Upper lobe of left lung (tissue), 6 donors: ENCODE results near the gene BRCA1. TPM values are rescaled to one million over a fixed set of nuclear protein-coding genes. Genes with fewer than 3 reads are reported as not detected.
"Not testable (repeated sequence)": the region's sequence is repeated elsewhere in the genome, so short reads cannot be mapped to it uniquely, and the experiment has no call there.

Experiments
- ATAC-seq, 2 donors: fragments of 200-7000 bp; cut with Tn5 transposase; one replicate each; pipeline ENCODE4 v1.9.1; 2022; ENCODE audit warnings: mild to moderate bottlenecking in 2 of 2, moderate library complexity in 2 of 2; ENCODE audit not compliant: low FRiP score in 2 of 2
- DNase-seq, 2 donors: peaks; one replicate each; pipeline ENCODE4 v3.0.0-alpha.2; 2019 to 2020
- H3K27ac ChIP-seq, 4 donors: fragments of 200-600 bp; sonication (generic); one replicate each; pipeline ENCODE4 v1.5.1; 2016 to 2019
- H3K27me3 ChIP-seq, 4 donors: fragments of 200-600 bp; sonication (generic); one replicate each; pipeline ENCODE4 v1.5.1; 2017 to 2019
- H3K36me3 ChIP-seq, 4 donors: fragments of 200-600 bp; sonication (generic); one replicate each; pipeline ENCODE4 v1.5.1; 2016 to 2019
- H3K4me1 ChIP-seq, 4 donors: fragments of 200-600 bp; sonication (generic); one replicate each; pipeline ENCODE4 v1.5.1; 2018 to 2019
- H3K4me3 ChIP-seq, 4 donors: fragments of 200-600 bp; sonication (generic); one replicate each; pipeline ENCODE4 v1.5.1; 2017 to 2019; ENCODE audit warnings: mild to moderate bottlenecking in 2 of 4, moderate library complexity in 1 of 4
- H3K9me3 ChIP-seq, 4 donors: fragments of 200-600 bp; sonication (generic); one replicate each; pipeline ENCODE4 v1.5.1; 2018 to 2019
- EP300 ChIP-seq, 4 donors: sonication (generic); formaldehyde crosslinking; IDR thresholded peaks; one replicate each; pipeline ENCODE4 v1.5.1; 2017; ENCODE audit warnings: antibody characterized with exemption in 4 of 4, control low read depth in 2 of 4
- POLR2A ChIP-seq, 4 donors: fragments of 450-650 bp; IDR thresholded peaks; one replicate each; pipeline ENCODE4 v1.5.1; 2016 to 2017; ENCODE audit warnings: antibody characterized with exemption in 4 of 4, mild to moderate bottlenecking in 2 of 4
- POLR2AphosphoS5 ChIP-seq, 2 donors: sonication (generic); formaldehyde crosslinking; IDR thresholded peaks; one replicate each; pipeline ENCODE4 v1.5.1; 2017; ENCODE audit warnings: antibody characterized with exemption in 2 of 2
- WGBS, 2 donors: methylation state at CpG; one replicate each; pipeline ENCODE4 v1.1.5; 2017 to 2018; 5-methylcytosine and 5-hydroxymethylcytosine counted together
- total RNA-seq, 6 donors: library from RNA; depleted of rRNA in 4 of 6; stranded (reverse); fragments of >200 nt in 4 of 6; gene quantifications; one replicate each; pipeline versions ENCODE4 v1.1.0 to v1.2.1, GENCODE V29; 2016 to 2021
- TF ChIP-seq, protein P1 (sequence below), 6 experiments: fragments of 450-650 bp in 4 of 6; fragments of 200-600 bp in 2 of 6; sonication (generic) in 2 of 6; IDR thresholded peaks; one replicate each; pipeline ENCODE4 v1.5.1; 2016 to 2019; ENCODE audit warnings: antibody characterized with exemption in 6 of 6
- donor health status: DM: no; HTN: no; CAD: no; lungs with moderate emphysema.
- donor health status: DM: no; HTN: yes; CAD: no; lungs with severe emphysema.

Gene BRCA1
- total RNA-seq, 6 donors from 2014 or later, result 4.3 to 15.7 (median 8.0) TPM

DNA sequence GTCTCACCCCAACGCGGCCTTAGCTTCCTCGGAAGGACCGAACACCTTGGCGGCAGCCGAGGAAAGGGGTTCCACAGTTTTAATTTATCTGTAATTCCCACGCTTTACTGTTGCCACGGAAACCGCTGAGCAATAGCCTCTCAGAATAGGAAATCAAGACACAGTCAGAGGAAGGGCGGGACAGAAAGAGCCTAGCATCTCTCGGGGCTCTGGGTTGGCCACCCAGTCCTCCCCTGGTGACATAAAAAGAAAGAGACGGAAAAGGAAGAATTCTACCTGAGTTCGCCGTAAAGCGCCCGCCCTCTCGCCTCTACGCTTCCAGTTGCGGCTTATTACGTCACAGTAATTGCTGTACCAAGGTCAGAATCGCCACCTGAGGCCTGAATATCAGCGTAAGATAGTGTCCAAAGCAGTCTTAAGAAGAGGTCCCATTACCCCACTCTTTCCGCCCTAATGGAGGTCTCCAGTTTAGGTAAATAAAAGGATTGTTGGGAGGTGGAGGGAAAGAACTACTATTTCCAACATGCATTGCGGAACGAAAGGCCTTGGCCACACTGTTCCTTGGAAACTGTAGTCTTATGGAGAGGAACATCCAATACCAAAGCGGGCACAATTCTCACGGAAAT is 45.1 kb upstream of the BRCA1 start:
- Histone ChIP-seq H3K27ac (peak overlapping the region; percentile 91 to 98 (median 96)), H3K9me3 (no peaks in the 10 kb centered on the region), H3K27me3 (no peaks in the 10 kb centered on the region), H3K36me3 (no peaks in the 10 kb centered on the region), H3K4me3 (peak overlapping the region; percentile 60 to 86 (median 72)), H3K4me1 (peaks cover 40 to 50% (median 44%) of the 10 kb centered on the region in 4 donors)
- ATAC-seq (peak; percentile 94 to 98), DNase-seq (peak in 1 of 2 donors; percentile 96)
- TF ChIP-seq POLR2A (IDR thresholded peaks at IDR 0.05) (peak in 1 of 4 donors; percentile 54), EP300 (IDR thresholded peaks at IDR 0.05) (peak in 2 of 4 donors; percentile 2 to 11), POLR2AphosphoS5 (IDR thresholded peaks at IDR 0.05) (peak; percentile 63 to 79)
- TF ChIP-seq, protein P1, sequence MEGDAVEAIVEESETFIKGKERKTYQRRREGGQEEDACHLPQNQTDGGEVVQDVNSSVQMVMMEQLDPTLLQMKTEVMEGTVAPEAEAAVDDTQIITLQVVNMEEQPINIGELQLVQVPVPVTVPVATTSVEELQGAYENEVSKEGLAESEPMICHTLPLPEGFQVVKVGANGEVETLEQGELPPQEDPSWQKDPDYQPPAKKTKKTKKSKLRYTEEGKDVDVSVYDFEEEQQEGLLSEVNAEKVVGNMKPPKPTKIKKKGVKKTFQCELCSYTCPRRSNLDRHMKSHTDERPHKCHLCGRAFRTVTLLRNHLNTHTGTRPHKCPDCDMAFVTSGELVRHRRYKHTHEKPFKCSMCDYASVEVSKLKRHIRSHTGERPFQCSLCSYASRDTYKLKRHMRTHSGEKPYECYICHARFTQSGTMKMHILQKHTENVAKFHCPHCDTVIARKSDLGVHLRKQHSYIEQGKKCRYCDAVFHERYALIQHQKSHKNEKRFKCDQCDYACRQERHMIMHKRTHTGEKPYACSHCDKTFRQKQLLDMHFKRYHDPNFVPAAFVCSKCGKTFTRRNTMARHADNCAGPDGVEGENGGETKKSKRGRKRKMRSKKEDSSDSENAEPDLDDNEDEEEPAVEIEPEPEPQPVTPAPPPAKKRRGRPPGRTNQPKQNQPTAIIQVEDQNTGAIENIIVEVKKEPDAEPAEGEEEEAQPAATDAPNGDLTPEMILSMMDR (IDR thresholded peaks at IDR 0.05), result peak in 1 of 6 experiments; percentile 4
- WGBS, 2 donors, result 1% methylated on average over 26 to 27 of the region's 27 CpGs

DNA sequence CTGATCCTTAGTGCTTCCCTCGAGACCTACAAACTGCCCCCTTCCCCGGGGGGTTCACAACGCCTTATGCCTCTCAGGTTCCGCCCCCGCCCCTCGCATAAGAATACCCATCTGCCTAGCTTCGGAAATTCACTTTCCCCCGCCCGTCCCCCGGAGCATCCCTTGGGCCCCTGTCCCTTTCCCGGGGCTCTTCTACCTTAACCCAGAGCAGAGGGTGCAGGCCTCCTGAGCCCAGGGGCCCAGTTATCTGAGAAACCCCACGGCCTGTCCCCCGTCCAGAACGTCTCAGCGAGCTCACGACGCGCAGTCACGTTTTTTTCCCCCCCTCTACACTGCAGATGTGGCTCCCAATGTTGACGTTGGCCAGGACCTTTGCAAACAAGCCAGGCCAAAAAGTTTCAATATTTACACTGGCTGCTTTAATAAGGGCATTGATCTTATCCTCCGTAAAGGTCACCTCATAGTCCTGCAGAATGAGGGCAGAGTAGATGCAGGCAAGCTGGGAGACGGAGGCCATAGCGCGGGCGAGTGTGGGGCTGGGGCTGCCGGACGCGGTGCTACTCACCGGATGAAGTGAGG is 44.5 kb upstream of the BRCA1 start:
- Histone ChIP-seq H3K9me3 (no peaks in the 10 kb centered on the region), H3K4me3 (peak overlapping the region; percentile 60 to 86 (median 72)), H3K36me3 (peaks cover 0 to under 1% (median 0%) of the 10 kb centered on the region in 4 donors), H3K27me3 (no peaks in the 10 kb centered on the region), H3K27ac (peak overlapping the region; percentile 91 to 98 (median 96)), H3K4me1 (peaks cover 35 to 45% (median 38%) of the 10 kb centered on the region in 4 donors)
- TF ChIP-seq EP300 (IDR thresholded peaks at IDR 0.05), result no peak
- TF ChIP-seq, protein P1 (IDR thresholded peaks at IDR 0.05), result no peak
- no peak for TF ChIP-seq POLR2A (IDR thresholded peaks at IDR 0.05)
- TF ChIP-seq POLR2AphosphoS5 (IDR thresholded peaks at IDR 0.05), result no peak
- DNase-seq, result peak in 1 of 2 donors; percentile 85
- peak; percentile 49 to 66 for ATAC-seq
- WGBS, 2 donors, result 2 to 3% methylated on average over 24 to 25 of the region's 29 CpGs

DNA sequence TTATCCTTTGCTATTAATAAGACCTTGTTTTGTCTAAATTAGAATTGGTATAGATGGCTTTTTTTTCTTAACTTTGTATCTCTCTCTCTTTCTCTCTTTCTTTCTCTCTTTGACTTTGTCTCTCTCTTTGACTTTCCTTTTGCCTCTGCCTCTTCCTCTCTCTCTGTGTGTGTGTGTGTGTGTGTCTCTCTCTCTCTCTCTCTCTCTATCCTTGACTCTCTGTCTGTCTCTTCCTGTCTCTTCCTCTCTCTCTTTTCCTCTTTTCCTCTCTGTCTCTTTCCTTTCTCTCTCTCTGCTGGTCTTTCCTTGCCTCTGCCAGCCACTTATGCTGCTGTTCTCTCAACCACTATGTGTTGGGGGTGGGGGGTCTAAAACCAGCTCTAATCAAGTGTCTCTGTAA is 40.8 kb upstream of the BRCA1 start:
- not testable (repeated sequence) for DNase-seq, H3K9me3 ChIP-seq, H3K27me3 ChIP-seq, H3K4me3 ChIP-seq, ATAC-seq, H3K27ac ChIP-seq
- Histone ChIP-seq H3K36me3 (peaks cover 0 to 12% (median 2%) of the 10 kb centered on the region in 4 donors), H3K4me1 (peaks cover 10 to 14% (median 12%) of the 10 kb centered on the region in 4 donors)

DNA sequence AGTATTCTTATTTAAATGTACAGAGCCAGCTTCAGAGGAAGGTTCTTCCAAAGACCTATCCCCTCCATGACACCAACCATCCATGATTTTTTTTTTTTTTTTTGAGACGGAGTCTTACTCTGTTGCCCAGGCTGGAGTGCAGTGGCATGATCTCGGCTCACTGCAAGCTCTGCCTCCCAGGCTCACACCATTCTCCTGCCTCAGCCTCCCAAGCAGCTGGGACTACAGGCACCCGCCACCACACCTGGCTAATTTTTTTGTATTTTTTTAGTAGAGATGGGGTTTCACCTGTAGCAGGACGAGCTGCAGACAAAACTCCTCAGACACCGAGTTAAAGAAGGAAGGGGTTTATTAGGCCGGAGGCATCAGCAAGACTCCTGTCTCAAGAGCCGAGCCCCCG is 34.8 kb upstream of the BRCA1 start:
- H3K27me3 ChIP-seq, H3K4me3 ChIP-seq, H3K4me1 ChIP-seq, ATAC-seq, H3K9me3 ChIP-seq, H3K27ac ChIP-seq, DNase-seq: not testable (repeated sequence)
- peaks cover 0 to 16% (median 2%) of the 10 kb centered on the region in 4 donors for H3K36me3 ChIP-seq
- 97% methylated on average over 8 of the region's 8 CpGs for WGBS, 2 donors

DNA sequence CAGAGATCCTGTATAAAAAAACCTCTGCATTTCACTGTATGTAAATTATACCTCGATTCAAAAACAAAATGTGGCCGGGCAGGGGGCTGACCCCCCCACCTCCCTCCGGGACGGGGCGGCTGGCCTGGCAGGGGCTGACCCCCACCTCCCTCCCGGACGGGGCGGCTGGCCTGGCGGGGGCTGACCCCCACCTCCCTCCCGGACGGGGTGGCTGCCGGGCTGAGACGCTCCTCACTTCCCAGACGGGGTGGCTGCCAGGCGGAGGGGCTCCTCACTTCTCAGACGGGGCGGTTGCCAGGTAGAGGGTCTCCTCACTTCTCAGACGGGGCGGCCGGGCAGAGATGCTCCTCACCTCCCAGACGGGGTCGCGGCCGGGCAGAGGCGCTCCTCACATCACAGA is 34.1 kb upstream of the BRCA1 start:
- not testable (repeated sequence) for H3K27me3 ChIP-seq, H3K4me3 ChIP-seq, H3K4me1 ChIP-seq, H3K9me3 ChIP-seq, H3K27ac ChIP-seq, ATAC-seq
- 62 to 100% methylated on average over 4 to 6 of the region's 25 CpGs for WGBS, 2 donors
- DNase-seq, result peak in 1 of 2 donors; percentile 59
- H3K36me3 ChIP-seq, result peaks cover 0 to 12% (median 2%) of the 10 kb centered on the region in 4 donors

DNA sequence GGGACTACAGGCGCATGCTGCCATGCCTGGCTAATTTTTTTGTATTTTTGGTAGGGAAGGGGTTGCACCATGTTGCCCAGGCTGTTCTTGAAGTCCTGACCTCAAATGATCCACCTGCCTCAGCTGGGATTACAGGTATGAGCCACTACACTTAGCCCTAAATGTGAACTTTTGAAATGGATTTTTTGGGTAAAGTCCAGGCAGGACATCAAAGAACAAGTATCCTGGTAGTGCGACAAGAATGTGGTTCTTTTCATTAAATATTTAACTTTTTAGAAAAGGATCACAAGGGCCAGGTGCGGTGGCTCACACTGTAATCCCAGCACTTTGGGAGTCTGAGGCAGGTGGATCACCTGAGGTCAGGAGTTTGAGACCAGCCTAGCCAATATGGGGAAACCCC is 30.5 kb upstream of the BRCA1 start:
- no peak for ATAC-seq
- H3K4me1 ChIP-seq, result peaks cover 0 to 3% (median 0%) of the 10 kb centered on the region in 4 donors
- no peaks in the 10 kb centered on the region for H3K9me3 ChIP-seq
- no peaks in the 10 kb centered on the region for H3K27me3 ChIP-seq
- H3K36me3 ChIP-seq, result peaks cover 0 to 4% (median 0%) of the 10 kb centered on the region in 4 donors
- DNase-seq, result no peak
- H3K4me3 ChIP-seq, result no peak overlapping the region
- TF ChIP-seq EP300 (IDR thresholded peaks at IDR 0.05), result no peak
- no peak for TF ChIP-seq POLR2AphosphoS5 (IDR thresholded peaks at IDR 0.05)
- TF ChIP-seq, protein P1 (IDR thresholded peaks at IDR 0.05), result no peak
- no peak for TF ChIP-seq POLR2A (IDR thresholded peaks at IDR 0.05)
- 85 to 88% methylated on average over 3 of the region's 3 CpGs for WGBS, 2 donors
- no peak overlapping the region for H3K27ac ChIP-seq

DNA sequence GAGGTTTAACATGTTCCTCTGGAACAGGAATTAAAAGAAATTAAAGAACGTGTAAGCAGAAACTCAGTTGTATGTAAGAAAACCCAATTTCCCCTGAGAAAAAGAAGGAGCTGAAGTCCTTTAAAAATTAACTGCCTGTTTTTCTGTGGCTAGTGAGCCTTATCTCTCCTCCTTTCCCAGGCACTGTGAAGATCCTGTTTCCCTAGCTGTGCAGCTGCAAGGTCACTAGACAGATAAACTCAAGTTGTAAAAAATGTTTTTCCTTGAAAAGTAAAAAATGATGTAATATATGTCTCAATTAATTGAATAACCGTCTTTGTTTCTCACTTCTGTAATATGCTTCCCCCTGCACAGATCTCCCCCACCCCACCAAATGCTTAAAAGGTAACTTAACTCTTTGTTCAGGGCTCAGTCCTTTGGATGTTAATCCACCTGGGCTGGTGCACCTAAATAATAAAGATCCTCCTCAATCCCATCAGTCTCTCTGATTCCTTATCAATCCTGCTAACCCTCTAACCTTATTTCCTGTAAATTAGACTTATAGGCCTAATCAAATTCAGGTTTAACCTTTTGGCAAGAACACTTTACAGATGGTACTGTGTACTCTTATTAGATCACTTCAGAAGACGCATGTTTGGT is 28.2 kb upstream of the BRCA1 start:
- 82 to 83% methylated on average over 3 of the region's 3 CpGs for WGBS, 2 donors
- H3K4me1 ChIP-seq, H3K36me3 ChIP-seq, H3K27ac ChIP-seq, ATAC-seq, DNase-seq, H3K9me3 ChIP-seq, H3K27me3 ChIP-seq, H3K4me3 ChIP-seq: not testable (repeated sequence)
